IMR-90 (cell line): ENCODE data around the gene PARD3.

Source experiments
- MAZ ChIP-seq: IDR thresholded peaks from 2 replicates; pipeline ENCODE4 v1.6.1; 2012; ENCODE audit warnings: low read depth, mild to moderate bottlenecking, low read length, improper control_type of control experiment, moderate library complexity, borderline replicate concordance
- POLR2A ChIP-seq: IDR thresholded peaks from 2 replicates; pipeline ENCODE4 v1.6.1; 2012; ENCODE audit warnings: mild to moderate bottlenecking, low read depth, low read length
- RAD21 ChIP-seq: IDR thresholded peaks from 2 replicates; pipeline ENCODE4 v1.6.1; 2012; ENCODE audit warnings: low read length, improper control_type of control experiment
- RCOR1 ChIP-seq: IDR thresholded peaks from 2 replicates; pipeline ENCODE4 v1.6.1; 2012; ENCODE audit warnings: mild to moderate bottlenecking, low read length, improper control_type of control experiment; ENCODE audit not compliant: insufficient replicate concordance
- TF ChIP-seq, protein P1 (sequence below): conservative IDR thresholded peaks from 2 replicates; pipeline ENCODE4 v1.5.1; 2012; ENCODE audit warnings: mild to moderate bottlenecking, low read depth, low read length, improper control_type of control experiment
- TF ChIP-seq, protein P2 (sequence below): fragments of 150-350 bp; IDR thresholded peaks from 2 replicates; pipeline ENCODE4 v1.6.1; 2017; ENCODE audit warnings: mild to moderate bottlenecking, antibody characterized with exemption, low read length, low read depth
- TF ChIP-seq, protein P3 (sequence below): fragments of 150-350 bp; IDR thresholded peaks from 2 replicates; pipeline ENCODE4 v1.6.1; 2016; ENCODE audit warnings: low read depth, mild to moderate bottlenecking, low read length, moderate library complexity, borderline replicate concordance

- TF ChIP-seq POLR2A (no peak), RAD21 (no peak), MAZ (no peak), RCOR1 (no peak)
- TF ChIP-seq, protein P1, sequence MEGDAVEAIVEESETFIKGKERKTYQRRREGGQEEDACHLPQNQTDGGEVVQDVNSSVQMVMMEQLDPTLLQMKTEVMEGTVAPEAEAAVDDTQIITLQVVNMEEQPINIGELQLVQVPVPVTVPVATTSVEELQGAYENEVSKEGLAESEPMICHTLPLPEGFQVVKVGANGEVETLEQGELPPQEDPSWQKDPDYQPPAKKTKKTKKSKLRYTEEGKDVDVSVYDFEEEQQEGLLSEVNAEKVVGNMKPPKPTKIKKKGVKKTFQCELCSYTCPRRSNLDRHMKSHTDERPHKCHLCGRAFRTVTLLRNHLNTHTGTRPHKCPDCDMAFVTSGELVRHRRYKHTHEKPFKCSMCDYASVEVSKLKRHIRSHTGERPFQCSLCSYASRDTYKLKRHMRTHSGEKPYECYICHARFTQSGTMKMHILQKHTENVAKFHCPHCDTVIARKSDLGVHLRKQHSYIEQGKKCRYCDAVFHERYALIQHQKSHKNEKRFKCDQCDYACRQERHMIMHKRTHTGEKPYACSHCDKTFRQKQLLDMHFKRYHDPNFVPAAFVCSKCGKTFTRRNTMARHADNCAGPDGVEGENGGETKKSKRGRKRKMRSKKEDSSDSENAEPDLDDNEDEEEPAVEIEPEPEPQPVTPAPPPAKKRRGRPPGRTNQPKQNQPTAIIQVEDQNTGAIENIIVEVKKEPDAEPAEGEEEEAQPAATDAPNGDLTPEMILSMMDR, result no peak
- TF ChIP-seq, protein P2, sequence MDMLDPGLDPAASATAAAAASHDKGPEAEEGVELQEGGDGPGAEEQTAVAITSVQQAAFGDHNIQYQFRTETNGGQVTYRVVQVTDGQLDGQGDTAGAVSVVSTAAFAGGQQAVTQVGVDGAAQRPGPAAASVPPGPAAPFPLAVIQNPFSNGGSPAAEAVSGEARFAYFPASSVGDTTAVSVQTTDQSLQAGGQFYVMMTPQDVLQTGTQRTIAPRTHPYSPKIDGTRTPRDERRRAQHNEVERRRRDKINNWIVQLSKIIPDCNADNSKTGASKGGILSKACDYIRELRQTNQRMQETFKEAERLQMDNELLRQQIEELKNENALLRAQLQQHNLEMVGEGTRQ, result no peak
- TF ChIP-seq, protein P3, sequence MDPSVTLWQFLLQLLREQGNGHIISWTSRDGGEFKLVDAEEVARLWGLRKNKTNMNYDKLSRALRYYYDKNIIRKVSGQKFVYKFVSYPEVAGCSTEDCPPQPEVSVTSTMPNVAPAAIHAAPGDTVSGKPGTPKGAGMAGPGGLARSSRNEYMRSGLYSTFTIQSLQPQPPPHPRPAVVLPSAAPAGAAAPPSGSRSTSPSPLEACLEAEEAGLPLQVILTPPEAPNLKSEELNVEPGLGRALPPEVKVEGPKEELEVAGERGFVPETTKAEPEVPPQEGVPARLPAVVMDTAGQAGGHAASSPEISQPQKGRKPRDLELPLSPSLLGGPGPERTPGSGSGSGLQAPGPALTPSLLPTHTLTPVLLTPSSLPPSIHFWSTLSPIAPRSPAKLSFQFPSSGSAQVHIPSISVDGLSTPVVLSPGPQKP, result no peak
Measured at GRCh38 chr10:34549001-34549400, 266.1 kb downstream of the PARD3 start.
